Right atrium auricular region (tissue), 2 donors: ENCODE data around the gene SND1. TPM values are rescaled to one million over a fixed set of nuclear protein-coding genes. Genes with fewer than 3 reads are reported as not detected.

ENCODE experiments used
- DNase-seq: peaks from one replicate; pipeline ENCODE4 v3.0.0-alpha.2; 2019; ENCODE audit warnings: low spot score
- H3K27ac ChIP-seq, 2 donors: fragments of 200-600 bp; sonication (generic); 1 replicate in 1 of 2; 2 replicates in 1 of 2; pipeline ENCODE4 v1.5.1; 2016 to 2019
- H3K27me3 ChIP-seq, 2 donors: fragments of 200-600 bp; sonication (generic); one replicate each; pipeline versions ENCODE4 v1.5.1 to v1.6.0; 2017 to 2019
- H3K36me3 ChIP-seq: fragments of 200-600 bp; sonication (generic); one replicate; pipeline ENCODE4 v1.5.1; 2016
- H3K4me1 ChIP-seq, 2 donors: fragments of 200-600 bp; sonication (generic); one replicate each; pipeline versions ENCODE4 v1.5.1 to v1.6.0; 2017 to 2019
- H3K4me3 ChIP-seq, 2 donors: fragments of 200-600 bp; sonication (generic); 1 replicate in 1 of 2; 2 replicates in 1 of 2; pipeline ENCODE4 v1.5.1; 2017 to 2019; ENCODE audit warnings: mild to moderate bottlenecking in 1 of 2, moderate library complexity in 1 of 2
- H3K9me3 ChIP-seq, 2 donors: fragments of 200-600 bp; sonication (generic); one replicate each; pipeline ENCODE4 v1.5.1; 2019
- total RNA-seq, 2 donors: library from RNA; depleted of rRNA; stranded (reverse); fragments of >200 nt; gene quantifications; one replicate each; pipeline ENCODE4 v1.1.0, GENCODE V29; 2016
- TF ChIP-seq, protein P1 (sequence below), 2 donors: fragments of 200-600 bp; sonication (generic); IDR thresholded peaks; one replicate each; pipeline ENCODE4 v1.5.1; 2019; ENCODE audit warnings: antibody characterized with exemption in 2 of 2

Gene SND1
- total RNA-seq, 2 donors from 2014 or later: 69.4 to 77.6 TPM

DNA sequence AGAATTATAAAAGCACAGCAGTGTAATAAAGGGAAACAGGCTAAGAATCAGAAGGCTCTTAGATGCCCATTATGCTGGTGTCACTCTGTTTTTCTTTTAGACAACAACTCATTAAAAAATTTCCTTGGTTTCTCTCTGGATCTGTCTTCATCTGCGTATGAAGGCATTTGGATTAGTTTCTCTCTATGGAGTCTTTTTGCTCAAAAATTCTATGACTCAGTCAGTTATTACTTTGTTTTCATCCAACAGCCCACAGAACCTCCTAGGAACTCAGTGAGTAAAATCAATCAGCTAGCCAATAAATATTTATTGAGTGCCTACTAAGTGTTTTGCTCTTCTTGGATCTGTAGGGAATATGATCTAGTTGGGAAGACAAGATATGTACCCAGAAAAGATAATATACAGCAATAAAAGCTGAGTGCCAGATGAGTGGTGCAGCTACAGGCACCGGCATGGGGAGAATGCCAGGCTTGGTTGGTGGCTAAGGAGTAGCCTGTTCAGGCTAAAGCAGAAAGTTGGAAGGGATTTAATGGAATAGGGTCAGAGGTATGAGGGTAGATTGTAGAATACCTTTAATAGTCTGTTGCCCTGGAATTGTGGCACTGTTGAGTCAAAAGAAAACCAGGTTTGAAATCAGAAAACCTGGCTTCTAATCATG is 223.1 kb downstream of the SND1 start:
- no peak for DNase-seq
- TF ChIP-seq, protein P1, sequence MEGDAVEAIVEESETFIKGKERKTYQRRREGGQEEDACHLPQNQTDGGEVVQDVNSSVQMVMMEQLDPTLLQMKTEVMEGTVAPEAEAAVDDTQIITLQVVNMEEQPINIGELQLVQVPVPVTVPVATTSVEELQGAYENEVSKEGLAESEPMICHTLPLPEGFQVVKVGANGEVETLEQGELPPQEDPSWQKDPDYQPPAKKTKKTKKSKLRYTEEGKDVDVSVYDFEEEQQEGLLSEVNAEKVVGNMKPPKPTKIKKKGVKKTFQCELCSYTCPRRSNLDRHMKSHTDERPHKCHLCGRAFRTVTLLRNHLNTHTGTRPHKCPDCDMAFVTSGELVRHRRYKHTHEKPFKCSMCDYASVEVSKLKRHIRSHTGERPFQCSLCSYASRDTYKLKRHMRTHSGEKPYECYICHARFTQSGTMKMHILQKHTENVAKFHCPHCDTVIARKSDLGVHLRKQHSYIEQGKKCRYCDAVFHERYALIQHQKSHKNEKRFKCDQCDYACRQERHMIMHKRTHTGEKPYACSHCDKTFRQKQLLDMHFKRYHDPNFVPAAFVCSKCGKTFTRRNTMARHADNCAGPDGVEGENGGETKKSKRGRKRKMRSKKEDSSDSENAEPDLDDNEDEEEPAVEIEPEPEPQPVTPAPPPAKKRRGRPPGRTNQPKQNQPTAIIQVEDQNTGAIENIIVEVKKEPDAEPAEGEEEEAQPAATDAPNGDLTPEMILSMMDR (IDR thresholded peaks at IDR 0.05): no peak
- Histone ChIP-seq H3K9me3 (no peaks in the 10 kb centered on the region), H3K4me3 (no peak overlapping the region), H3K36me3 (no peaks in the 10 kb centered on the region), H3K27ac (no peak overlapping the region), H3K4me1 (peaks cover 0 to 20% of the 10 kb centered on the region in 2 donors), H3K27me3 (no peaks in the 10 kb centered on the region)

DNA sequence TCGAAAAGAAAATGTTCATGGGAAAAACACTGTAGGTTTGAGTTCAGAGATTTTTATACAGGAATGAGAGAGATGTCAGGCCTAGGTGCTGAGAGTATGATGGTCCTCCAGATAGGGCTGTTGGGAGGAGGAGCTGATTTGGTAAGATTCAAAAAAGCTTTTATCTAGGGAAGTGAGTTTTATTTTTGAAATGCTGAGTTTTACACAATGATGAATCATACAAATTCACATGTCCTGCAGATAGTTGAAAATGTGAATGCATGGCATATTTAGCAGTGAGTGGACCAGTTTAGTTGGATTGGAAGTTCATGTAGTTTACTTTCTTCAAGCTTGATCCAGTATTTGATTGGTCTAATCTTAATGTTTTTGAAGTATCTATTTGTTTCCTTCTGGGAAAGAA is 224.4 kb downstream of the SND1 start:
- DNase-seq: no peak

DNA sequence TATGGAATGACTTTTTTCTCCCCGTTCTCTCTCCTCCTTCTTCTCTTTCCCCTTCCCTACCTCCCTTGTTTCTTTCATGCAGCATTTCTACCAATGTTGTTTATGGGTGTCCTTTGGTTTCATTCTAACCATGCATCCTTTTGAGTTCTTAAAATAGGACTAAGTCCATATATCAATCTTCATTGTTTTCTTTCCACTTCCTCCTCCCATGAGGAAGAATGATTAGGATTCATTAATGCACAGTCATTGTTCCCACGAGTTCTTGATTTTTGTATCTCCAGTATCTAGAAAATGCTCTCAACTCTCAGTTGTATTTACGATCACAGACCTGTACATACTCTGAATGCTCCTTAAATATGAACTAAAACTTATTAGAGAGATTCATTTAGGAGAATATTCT is 226.0 kb downstream of the SND1 start:
- no peaks in the 10 kb centered on the region for H3K36me3 ChIP-seq
- H3K27ac ChIP-seq: no peak overlapping the region
- H3K9me3 ChIP-seq: no peaks in the 10 kb centered on the region
- no peak overlapping the region for H3K4me3 ChIP-seq
- H3K27me3 ChIP-seq: no peaks in the 10 kb centered on the region
- H3K4me1 ChIP-seq: peaks cover 0 to 36% of the 10 kb centered on the region in 2 donors
- TF ChIP-seq, protein P1 (IDR thresholded peaks at IDR 0.05): no peak
- no peak for DNase-seq

More for the DNA sequence above, 224.4 kb downstream of the SND1 start:
- Histone ChIP-seq H3K36me3 (no peaks in the 10 kb centered on the region), H3K27ac (no peak overlapping the region), H3K4me1 (peaks cover 0 to 20% of the 10 kb centered on the region in 2 donors), H3K9me3 (no peaks in the 10 kb centered on the region), H3K4me3 (no peak overlapping the region), H3K27me3 (no peaks in the 10 kb centered on the region)
- TF ChIP-seq, protein P1 (IDR thresholded peaks at IDR 0.05): no peak

DNA sequence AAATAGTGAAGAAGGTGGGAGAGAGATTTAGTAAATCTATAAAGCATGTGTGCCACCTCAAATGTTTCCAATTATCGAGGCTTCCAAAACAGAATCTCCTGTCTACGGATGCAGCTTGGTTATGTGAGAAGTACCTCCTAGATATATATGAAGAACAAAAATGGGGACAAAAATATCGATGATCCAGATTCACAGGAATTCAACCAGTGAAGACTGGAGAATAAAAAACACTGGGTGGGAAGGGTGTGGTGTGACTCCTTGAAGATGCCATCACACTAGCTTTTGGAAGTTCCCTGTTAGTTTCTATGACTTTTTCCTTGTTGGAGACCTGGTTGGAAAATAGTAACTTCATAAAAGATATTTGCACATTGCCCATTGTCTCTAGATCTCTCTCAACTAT is 226.8 kb downstream of the SND1 start:
- TF ChIP-seq, protein P1 (IDR thresholded peaks at IDR 0.05): no peak
- no peak overlapping the region for H3K27ac ChIP-seq

DNA sequence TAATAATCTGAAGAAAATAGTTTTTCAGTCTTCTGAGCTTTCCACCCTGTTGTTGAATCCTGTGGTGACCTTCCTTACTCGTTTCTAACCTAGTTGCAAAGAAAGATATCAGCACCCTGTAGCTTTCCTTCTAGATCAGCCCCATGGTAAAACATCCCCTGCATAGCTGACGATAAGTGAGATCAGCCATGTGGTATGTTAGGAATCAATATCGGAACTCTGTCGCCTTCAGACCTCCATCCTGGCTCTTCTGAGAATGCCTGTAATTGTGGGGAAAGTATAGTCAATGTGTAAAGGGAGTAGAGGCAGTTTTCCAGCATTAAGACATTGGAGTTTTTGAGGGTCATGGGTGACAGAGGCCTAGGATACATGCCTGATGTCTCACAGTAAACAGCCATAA is 227.4 kb downstream of the SND1 start:
- no peak overlapping the region for H3K27ac ChIP-seq
- peaks cover 0 to 50% of the 10 kb centered on the region in 2 donors for H3K4me1 ChIP-seq
- no peaks in the 10 kb centered on the region for H3K9me3 ChIP-seq
- TF ChIP-seq, protein P1 (IDR thresholded peaks at IDR 0.05): no peak
- no peaks in the 10 kb centered on the region for H3K27me3 ChIP-seq
- H3K36me3 ChIP-seq: no peaks in the 10 kb centered on the region
- DNase-seq: no peak
- H3K4me3 ChIP-seq: no peak overlapping the region

More for the DNA sequence above, 226.8 kb downstream of the SND1 start:
- no peak for DNase-seq
- Histone ChIP-seq H3K36me3 (no peaks in the 10 kb centered on the region), H3K4me3 (no peak overlapping the region), H3K4me1 (peaks cover 0 to 44% of the 10 kb centered on the region in 2 donors), H3K9me3 (no peaks in the 10 kb centered on the region), H3K27me3 (no peaks in the 10 kb centered on the region)

DNA sequence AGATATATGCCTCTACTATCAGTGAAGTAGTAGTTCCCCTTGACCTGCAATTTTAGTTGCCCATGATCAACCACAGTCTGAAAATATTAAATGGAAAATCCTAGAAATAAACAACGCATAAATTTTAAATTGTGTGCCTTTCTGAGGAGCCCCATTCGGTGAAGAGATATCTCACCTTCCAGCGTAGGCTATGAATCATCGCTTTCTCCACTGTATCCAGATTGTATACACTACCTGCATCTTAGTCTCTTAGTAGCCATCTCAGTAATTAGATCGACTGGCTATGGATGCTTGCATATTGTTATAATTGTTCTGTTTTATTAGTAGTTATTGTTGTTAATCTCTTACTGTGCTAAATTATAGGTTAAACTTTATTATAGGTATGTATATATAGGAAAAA is 227.9 kb downstream of the SND1 start:
- Histone ChIP-seq H3K9me3 (no peaks in the 10 kb centered on the region), H3K4me3 (no peak overlapping the region), H3K27ac (no peak overlapping the region), H3K36me3 (no peaks in the 10 kb centered on the region), H3K27me3 (no peaks in the 10 kb centered on the region), H3K4me1 (peaks cover 0 to 51% of the 10 kb centered on the region in 2 donors)
- TF ChIP-seq, protein P1 (IDR thresholded peaks at IDR 0.05): no peak
- no peak for DNase-seq
